ENCODE results near the gene SACS. TPM values are rescaled to one million over a fixed set of nuclear protein-coding genes. Genes with fewer than 3 reads are reported as not detected.

The SACS gene
- total RNA-seq, 1 donor from 2014 or later, result 9.4 TPM

- Histone ChIP-seq H3K4me3 (no peak overlapping the region), H3K36me3 (no peaks in the 10 kb centered on the region), H3K4me1 (peaks cover 7% of the 10 kb centered on the region), H3K27ac (replicated peaks) (no peak overlapping the region), H3K27me3 (ENCODE audit: low read depth) (no peaks in the 10 kb centered on the region), H3K9me3 (replicated peaks) (no peaks in the 10 kb centered on the region)
- intact Hi-C loops (cut with micrococcal nuclease), result no loop called here
- no peak for DNase-seq
- TF ChIP-seq CTCF (IDR thresholded peaks at IDR 0.05; ENCODE audit: borderline replicate concordance), result no peak
Observed at GRCh38 chr13:23460309-23460708, 26.8 kb upstream of the SACS start.

GRCh38 chr13:23458989-23459388 lies 25.5 kb upstream of the SACS start:
- Histone ChIP-seq H3K4me3 (no peak overlapping the region), H3K36me3 (no peaks in the 10 kb centered on the region), H3K9me3 (replicated peaks) (no peaks in the 10 kb centered on the region), H3K27me3 (ENCODE audit: low read depth) (no peaks in the 10 kb centered on the region), H3K4me1 (peaks cover 7% of the 10 kb centered on the region), H3K27ac (replicated peaks) (no peak overlapping the region)
- intact Hi-C loops (cut with micrococcal nuclease), result no loop called here
- no peak for TF ChIP-seq CTCF (IDR thresholded peaks at IDR 0.05; ENCODE audit: borderline replicate concordance)
- no peak for DNase-seq

GRCh38 chr13:23456437-23457210 lies 23.1 kb upstream of the SACS start:
- Histone ChIP-seq H3K9me3 (replicated peaks) (no peaks in the 10 kb centered on the region), H3K27me3 (ENCODE audit: low read depth) (no peaks in the 10 kb centered on the region), H3K4me1 (no peaks in the 10 kb centered on the region), H3K36me3 (no peaks in the 10 kb centered on the region), H3K27ac (replicated peaks) (no peak overlapping the region), H3K4me3 (no peak overlapping the region)
- no peak for TF ChIP-seq CTCF (IDR thresholded peaks at IDR 0.05; ENCODE audit: borderline replicate concordance)
- DNase-seq, result no peak
- intact Hi-C loops (cut with micrococcal nuclease), result no loop called here

- Histone ChIP-seq H3K36me3 (no peaks in the 10 kb centered on the region), H3K27me3 (ENCODE audit: low read depth) (no peaks in the 10 kb centered on the region), H3K4me1 (no peaks in the 10 kb centered on the region), H3K9me3 (replicated peaks) (no peaks in the 10 kb centered on the region), H3K27ac (replicated peaks) (no peak overlapping the region), H3K4me3 (no peak overlapping the region)
- no peak for TF ChIP-seq CTCF (IDR thresholded peaks at IDR 0.05; ENCODE audit: borderline replicate concordance)
- no peak for DNase-seq
- intact Hi-C loops (cut with micrococcal nuclease), result no loop called here
Observed at GRCh38 chr13:23455401-23456185, 22.1 kb upstream of the SACS start.

- no peak for DNase-seq
- no peaks in the 10 kb centered on the region for H3K9me3 ChIP-seq (replicated peaks)
- intact Hi-C loops (cut with micrococcal nuclease), result no loop called here
- H3K4me1 ChIP-seq, result no peaks in the 10 kb centered on the region
- no peak for TF ChIP-seq CTCF (IDR thresholded peaks at IDR 0.05; ENCODE audit: borderline replicate concordance)
- no peak overlapping the region for H3K4me3 ChIP-seq
- H3K27me3 ChIP-seq (ENCODE audit: low read depth), result no peaks in the 10 kb centered on the region
- no peaks in the 10 kb centered on the region for H3K36me3 ChIP-seq
- H3K27ac ChIP-seq (replicated peaks), result no peak overlapping the region
Observed at GRCh38 chr13:23453132-23453531, 19.6 kb upstream of the SACS start.

Data from left ventricle myocardium inferior (tissue), 1 donor.